ENCODE measurements around the gene DAB2IP.

GRCh38 chr9:121628401-121628800, 23.0 kb upstream of the DAB2IP start:
- TF ChIP-seq CTCF (optimal IDR thresholded peaks at IDR 0.05 in 1 of 3, IDR thresholded peaks at IDR 0.05 in 1 of 3, conservative IDR thresholded peaks at IDR 0.05 in 1 of 3; ENCODE audit: extremely low read depth in 1 of 3, insufficient read depth in 2 of 3, low read length in 3 of 3): no peak
- TF ChIP-seq EZH2 (IDR thresholded peaks at IDR 0.05; ENCODE audit: low read length): no peak
